ENCODE data around the gene MTUS2. TPM values are rescaled to one million over a fixed set of nuclear protein-coding genes. Genes with fewer than 3 reads are reported as not detected.

The MTUS2 gene
- polyA plus RNA-seq, 1 donor from 2014 or later, result 4.4 TPM

DNA sequence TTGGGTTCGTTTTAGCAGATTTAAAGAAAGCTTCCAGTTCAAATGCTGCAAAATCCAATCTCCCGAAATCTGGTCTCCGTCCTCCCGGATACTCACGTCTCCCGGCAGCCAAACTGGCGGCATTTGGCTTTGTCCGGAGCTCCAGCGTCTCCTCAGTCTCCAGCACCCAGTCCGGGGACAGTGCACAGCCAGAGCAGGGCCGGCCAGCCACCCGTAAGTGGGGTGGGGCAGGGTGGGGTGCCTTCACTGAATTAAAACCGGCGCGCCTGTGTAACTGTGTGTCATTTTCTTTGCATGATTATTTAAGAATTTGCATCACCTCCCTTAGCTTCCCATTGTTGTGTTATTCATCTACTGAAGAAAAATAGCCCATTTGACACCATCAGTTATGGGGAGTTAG lies 280.6 kb downstream of the MTUS2 start:
- TF ChIP-seq REST (IDR thresholded peaks at IDR 0.05; ENCODE audit: borderline replicate concordance) (no peak), MXI1 (conservative IDR thresholded peaks at IDR 0.05; ENCODE audit: poor library complexity, severe bottlenecking) (no peak), TAF1 (IDR thresholded peaks at IDR 0.05; ENCODE audit: low read depth) (no peak), CTCF (IDR thresholded peaks at IDR 0.05; ENCODE audit: poor library complexity, severe bottlenecking) (no peak), EP300 (conservative IDR thresholded peaks at IDR 0.05; ENCODE audit: poor library complexity, severe bottlenecking) (no peak), POLR2AphosphoS5 (IDR thresholded peaks at IDR 0.05) (no peak), RAD21 (conservative IDR thresholded peaks at IDR 0.05) (no peak), SMC3 (conservative IDR thresholded peaks at IDR 0.05; ENCODE audit: poor library complexity) (no peak), EZH2 (IDR thresholded peaks at IDR 0.05; ENCODE audit: borderline replicate concordance, insufficient read depth, low read length, poor library complexity, severe bottlenecking) (no peak)
- H3K9ac ChIP-seq (ENCODE audit: low read length), result no peak overlapping the region
- H3K27me3 ChIP-seq (ENCODE audit: insufficient read depth, low read depth, low read length), result no peaks in the 10 kb centered on the region
- no peaks in the 10 kb centered on the region for H3K9me2 ChIP-seq (ENCODE audit: insufficient read depth, low read length)
- no peak overlapping the region for H3K4me3 ChIP-seq (ENCODE audit: low read length)
- no peaks in the 10 kb centered on the region for H3K79me2 ChIP-seq (replicated peaks; ENCODE audit: insufficient read depth, low read length)
- H3K4me2 ChIP-seq (ENCODE audit: low read length), result no peak overlapping the region
- no peak overlapping the region for H3K27ac ChIP-seq (ENCODE audit: low read length)
- H3F3A ChIP-seq (ENCODE audit: insufficient read depth, low read length, poor library complexity, severe bottlenecking), result no peaks in the 10 kb centered on the region
- H3K9me3 ChIP-seq (ENCODE audit: low read length), result no peaks in the 10 kb centered on the region
- H2AFZ ChIP-seq (ENCODE audit: low read depth, low read length), result no peak overlapping the region
- H3K36me3 ChIP-seq (ENCODE audit: insufficient read depth, low read length), result no peaks in the 10 kb centered on the region
- H4K20me1 ChIP-seq (ENCODE audit: insufficient read depth), result no peaks in the 10 kb centered on the region

GRCh38 chr13:29101409-29101808 lies 281.3 kb downstream of the MTUS2 start:
- Histone ChIP-seq H3K9me3 (ENCODE audit: low read length) (no peaks in the 10 kb centered on the region), H3K27ac (ENCODE audit: low read length) (no peak overlapping the region), H3F3A (ENCODE audit: insufficient read depth, low read length, poor library complexity, severe bottlenecking) (no peaks in the 10 kb centered on the region), H4K20me1 (ENCODE audit: insufficient read depth) (no peaks in the 10 kb centered on the region), H3K36me3 (ENCODE audit: insufficient read depth, low read length) (no peaks in the 10 kb centered on the region), H3K4me3 (ENCODE audit: low read length) (no peak overlapping the region), H3K27me3 (ENCODE audit: insufficient read depth, low read depth, low read length) (no peaks in the 10 kb centered on the region), H3K4me2 (ENCODE audit: low read length) (no peak overlapping the region), H2AFZ (ENCODE audit: low read depth, low read length) (no peak overlapping the region), H3K9me2 (ENCODE audit: insufficient read depth, low read length) (no peaks in the 10 kb centered on the region), H3K79me2 (replicated peaks; ENCODE audit: insufficient read depth, low read length) (no peaks in the 10 kb centered on the region), H3K9ac (ENCODE audit: low read length) (no peak overlapping the region)
- no peak for TF ChIP-seq CTCF (IDR thresholded peaks at IDR 0.05; ENCODE audit: poor library complexity, severe bottlenecking)
- no peak for TF ChIP-seq SMC3 (conservative IDR thresholded peaks at IDR 0.05; ENCODE audit: poor library complexity)
- TF ChIP-seq TAF1 (IDR thresholded peaks at IDR 0.05; ENCODE audit: low read depth), result no peak
- TF ChIP-seq POLR2AphosphoS5 (IDR thresholded peaks at IDR 0.05), result no peak
- TF ChIP-seq RAD21 (conservative IDR thresholded peaks at IDR 0.05), result no peak
- no peak for TF ChIP-seq EP300 (conservative IDR thresholded peaks at IDR 0.05; ENCODE audit: poor library complexity, severe bottlenecking)
- no peak for TF ChIP-seq EZH2 (IDR thresholded peaks at IDR 0.05; ENCODE audit: borderline replicate concordance, insufficient read depth, low read length, poor library complexity, severe bottlenecking)
- no peak for TF ChIP-seq MXI1 (conservative IDR thresholded peaks at IDR 0.05; ENCODE audit: poor library complexity, severe bottlenecking)
- TF ChIP-seq REST (IDR thresholded peaks at IDR 0.05; ENCODE audit: borderline replicate concordance), result no peak

All from neural cell (in vitro differentiated cells).